Activated T-cell treated with anti-CD3 and anti-CD28 coated beads for 1 hour (primary cell): ENCODE measurements around the gene SAP30BP.

Experiments
- DNase-seq: peaks from one replicate; pipeline ENCODE4 v3.0.0-alpha.2; 2020; ENCODE audit warnings: low read depth

SAP30BP gene

DNA sequence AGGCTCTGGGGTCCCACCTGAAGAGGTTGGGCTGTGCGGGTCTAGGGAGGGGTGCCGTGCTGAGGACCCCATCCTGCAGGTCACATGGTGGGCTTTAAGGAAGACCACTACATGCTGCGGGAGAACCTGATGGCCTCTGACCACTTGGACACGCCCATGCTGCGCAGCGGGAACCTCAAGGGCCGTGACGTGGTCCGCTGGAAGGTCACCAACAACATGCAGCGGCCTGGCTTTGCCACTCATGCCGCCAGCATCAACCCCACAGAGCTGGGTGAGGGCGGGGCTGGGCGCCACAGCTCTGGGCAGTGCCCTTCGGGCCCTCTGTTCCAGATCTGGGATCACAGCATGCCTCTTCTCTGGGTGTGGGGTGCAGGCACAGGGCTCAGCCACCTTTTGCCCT lies 72.7 kb downstream of the SAP30BP start:
- DNase-seq, result no peak

DNA sequence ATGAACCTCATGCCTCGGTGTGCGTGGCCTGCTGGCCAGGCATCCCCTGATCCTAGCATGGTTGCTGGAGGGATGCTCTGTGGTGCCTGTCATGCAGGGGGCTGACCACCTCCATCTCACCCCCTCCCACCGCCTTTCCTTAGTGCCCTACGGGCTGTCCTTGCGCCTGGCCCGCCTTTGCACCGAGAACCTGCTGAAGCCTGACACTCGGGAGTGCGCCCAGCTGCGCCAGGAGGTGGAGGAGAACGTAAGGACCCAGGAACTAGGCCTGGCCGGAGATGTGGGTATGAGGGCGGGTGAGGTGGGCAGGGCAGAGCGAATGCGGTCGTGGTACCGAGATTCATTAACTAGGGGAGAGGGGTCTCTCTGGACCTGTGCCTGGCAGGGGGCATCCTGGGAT lies 73.1 kb downstream of the SAP30BP start:
- DNase-seq, result no peak

DNA sequence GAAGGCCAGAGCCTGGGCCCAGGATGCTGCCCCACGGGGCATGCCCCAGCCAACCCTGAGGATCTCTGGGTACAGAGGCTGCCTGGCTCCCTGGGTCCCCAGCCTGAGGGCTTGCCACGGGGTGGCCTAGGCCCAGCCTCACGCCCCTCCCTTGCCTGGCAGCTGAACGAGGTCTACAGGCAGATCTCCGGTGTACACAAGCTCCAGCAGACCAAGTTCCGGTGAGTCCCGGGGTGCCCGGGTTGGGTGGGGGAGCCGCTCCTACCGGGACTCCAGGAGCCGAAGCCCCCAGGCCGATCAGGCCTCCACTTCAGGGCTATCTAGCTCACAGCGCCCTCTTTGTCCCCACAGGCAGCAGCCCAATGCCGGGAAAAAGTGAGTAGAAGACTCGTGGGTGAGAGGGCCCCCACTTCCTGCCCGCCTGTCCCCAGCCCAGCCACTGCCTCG lies 73.5 kb downstream of the SAP30BP start:
- DNase-seq, result no peak

DNA sequence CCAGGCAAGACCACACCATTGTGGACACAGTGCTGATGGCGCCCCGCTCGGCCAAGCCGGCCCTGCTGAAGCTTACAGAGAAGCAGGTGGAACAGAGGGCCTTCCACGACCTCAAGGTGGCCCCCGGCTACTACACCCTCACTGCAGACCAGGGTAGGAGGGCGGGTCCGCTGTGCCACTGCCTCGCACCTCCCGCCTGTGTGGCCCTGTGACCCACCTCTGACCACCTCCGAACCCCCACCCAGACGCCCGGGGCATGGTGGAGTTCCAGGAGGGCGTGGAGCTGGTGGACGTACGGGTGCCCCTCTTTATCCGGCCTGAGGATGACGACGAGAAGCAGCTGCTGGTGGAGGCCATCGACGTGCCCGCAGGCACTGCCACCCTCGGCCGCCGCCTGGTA lies 75.2 kb downstream of the SAP30BP start:
- no peak for DNase-seq

DNA sequence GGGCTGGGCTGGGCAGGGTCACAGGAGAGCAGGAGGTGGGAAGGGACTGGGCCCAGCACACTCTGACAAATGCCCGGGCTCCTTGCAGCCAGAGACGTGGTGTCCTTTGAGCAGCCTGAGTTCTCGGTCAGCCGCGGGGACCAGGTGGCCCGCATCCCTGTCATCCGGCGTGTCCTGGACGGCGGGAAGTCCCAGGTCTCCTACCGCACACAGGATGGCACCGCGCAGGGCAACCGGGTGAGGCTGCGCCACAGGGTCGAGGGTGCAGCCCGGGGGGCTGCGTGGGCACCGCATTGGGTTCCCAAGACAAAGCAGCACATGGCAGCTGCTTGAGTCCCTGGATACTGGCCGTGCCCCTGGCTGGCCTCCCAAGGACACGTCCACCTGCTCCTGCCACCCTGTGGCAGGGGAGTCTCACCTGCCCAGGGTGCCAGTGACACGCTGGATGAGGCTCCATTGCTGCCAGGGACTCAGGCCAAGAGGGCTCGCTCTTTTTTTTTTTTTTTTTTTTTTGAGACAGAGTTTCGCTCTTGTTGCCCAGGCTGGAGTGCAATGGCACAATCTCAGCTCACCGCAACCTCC lies 76.6 kb downstream of the SAP30BP start:
- DNase-seq, result no peak

DNA sequence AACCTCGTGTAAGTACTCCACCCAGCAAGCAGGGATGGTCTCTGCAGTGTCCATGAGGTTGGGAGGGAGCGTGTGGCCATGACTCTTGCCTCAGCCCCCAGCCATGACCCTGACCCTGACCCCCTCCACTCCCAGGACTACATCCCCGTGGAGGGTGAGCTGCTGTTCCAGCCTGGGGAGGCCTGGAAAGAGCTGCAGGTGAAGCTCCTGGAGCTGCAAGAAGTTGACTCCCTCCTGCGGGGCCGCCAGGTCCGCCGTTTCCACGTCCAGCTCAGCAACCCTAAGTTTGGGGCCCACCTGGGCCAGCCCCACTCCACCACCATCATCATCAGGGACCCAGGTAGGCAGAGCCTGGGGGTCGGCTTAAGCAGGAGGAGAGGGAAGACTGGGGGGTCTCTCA lies 81.6 kb downstream of the SAP30BP start:
- no peak for DNase-seq

DNA sequence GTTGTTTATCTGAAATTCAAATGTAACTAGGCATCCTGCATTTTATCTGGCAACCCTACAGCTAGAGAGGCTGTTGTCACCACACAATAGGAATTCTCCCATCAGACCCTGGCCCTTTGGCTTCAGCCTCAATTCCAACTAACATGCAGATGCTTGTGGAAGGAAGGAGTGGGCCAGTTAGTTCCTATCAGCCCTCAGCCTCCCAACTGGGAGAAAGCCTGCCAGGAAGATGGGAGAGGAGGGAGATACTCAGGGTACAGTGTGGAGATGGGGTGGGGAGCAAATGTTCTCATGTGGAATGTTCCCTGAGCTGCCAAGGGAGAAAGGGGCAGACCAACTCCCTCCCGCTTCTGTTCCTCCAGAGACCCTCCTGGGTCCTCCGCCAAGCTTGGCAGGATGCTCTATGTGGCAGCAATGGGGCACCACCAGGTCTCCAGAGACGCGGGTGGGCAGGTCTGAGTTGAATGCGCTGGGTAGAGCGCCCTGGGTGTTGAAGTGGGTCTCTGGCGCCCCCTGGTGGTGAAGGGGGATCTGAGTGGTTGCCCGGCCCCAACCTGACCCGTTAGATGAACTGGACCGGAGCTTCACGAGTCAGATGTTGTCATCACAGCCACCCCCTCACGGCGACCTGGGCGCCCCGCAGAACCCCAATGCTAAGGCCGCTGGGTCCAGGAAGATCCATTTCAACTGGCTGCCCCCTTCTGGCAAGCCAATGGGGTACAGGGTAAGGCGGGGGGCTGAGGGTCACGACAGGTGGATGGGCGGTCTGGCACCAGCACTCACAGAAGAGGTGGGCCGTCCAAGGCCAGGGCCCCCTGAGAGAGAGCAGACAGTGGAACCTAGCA lies 82.6 kb downstream of the SAP30BP start:
- peak; percentile 98 for DNase-seq

DNA sequence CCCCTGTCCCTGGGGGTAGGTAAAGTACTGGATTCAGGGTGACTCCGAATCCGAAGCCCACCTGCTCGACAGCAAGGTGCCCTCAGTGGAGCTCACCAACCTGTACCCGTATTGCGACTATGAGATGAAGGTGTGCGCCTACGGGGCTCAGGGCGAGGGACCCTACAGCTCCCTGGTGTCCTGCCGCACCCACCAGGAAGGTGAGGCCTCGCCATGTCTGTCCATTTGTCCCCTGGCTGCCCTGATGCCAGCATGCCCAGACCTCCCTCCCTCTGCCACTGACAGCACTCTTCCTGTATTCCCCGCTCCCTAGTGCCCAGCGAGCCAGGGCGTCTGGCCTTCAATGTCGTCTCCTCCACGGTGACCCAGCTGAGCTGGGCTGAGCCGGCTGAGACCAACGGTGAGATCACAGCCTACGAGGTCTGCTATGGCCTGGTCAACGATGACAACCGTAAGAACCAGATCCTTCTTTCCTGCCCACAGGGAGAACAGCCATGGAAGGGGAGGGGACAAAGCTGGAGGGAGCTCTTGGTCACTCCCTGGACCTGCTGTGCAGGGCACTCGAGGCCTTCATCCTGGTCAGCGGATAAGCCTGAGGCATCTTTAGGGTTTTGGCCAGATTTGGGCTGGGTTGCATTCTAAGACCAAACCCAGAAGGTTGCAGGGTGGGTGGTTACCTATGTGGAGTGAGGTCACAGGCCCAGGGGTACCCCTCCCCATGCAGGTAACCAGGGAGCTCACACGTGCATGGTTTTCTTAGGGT lies 83.7 kb downstream of the SAP30BP start:
- DNase-seq, result no peak

DNA sequence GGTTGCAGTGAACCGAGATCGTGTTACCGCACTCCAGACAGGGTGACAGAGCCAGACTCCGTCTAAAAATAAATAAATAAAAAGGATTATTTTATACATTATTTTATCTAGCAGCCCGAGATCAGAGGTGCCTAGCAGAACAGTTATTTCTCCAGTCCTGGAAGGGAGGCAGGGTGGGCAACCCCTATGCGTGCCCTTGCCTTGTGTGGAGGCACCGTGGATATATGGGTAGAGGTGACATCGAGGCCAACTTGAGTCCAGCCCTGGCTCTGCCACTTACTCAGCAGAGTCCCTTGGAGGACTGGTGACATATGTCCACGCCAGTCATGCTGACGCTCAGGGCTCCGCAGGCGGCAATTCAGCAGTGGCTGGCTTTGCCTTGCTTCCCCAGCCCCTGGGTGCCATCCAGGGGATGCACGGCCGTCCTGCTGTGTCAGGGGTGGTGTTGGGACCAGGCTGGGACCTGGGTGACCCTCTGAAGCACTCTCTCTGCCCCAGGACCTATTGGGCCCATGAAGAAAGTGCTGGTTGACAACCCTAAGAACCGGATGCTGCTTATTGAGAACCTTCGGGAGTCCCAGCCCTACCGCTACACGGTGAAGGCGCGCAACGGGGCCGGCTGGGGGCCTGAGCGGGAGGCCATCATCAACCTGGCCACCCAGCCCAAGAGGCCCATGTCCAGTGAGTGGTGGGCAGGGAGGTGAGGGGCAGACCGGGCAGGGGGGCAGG lies 84.7 kb downstream of the SAP30BP start:
- DNase-seq, result no peak

DNA sequence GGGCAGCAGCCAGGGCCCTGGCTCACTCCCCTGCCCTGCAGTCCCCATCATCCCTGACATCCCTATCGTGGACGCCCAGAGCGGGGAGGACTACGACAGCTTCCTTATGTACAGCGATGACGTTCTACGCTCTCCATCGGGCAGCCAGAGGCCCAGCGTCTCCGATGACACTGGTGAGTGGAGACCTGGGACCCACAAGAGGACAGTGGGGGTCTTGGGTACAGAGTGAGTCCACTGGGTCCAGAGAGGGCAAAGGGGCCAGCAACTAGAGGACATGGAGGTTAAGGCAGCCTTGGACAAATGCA lies 85.2 kb downstream of the SAP30BP start:
- no peak for DNase-seq

DNA sequence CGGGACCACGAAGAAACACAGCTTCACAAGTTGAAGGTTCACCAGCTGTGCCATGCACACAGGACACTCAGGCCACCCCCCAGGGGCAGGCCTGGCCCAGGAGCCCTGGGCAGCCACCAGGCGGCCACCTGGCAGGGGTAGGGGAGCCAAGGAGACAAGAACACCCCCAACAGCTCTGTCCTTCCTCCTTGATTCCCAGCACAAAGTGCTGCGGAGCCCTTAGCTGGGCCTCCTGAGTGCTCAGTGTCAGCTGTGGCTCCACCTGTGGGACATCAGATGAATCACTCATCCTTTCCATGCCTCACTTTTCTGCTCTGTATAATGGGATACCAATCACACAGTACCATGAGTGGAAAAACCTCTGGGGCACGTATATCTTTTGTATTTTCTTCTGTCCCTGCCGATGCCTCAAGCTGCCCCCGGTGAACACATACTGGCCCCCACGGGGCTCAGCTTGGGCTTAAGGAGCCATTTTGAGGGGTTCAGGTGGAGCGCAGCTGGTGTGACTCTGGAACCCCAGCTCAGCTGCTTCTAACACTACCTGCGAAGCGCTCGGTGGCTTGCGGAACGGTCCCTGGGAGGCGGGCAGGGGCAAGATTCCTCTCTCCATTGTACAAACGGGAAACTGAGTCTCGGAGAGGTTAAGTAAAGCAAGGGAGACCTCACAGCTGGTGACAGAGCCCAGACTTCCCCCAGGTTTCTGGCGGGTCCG lies 85.8 kb downstream of the SAP30BP start:
- DNase-seq, result no peak

DNA sequence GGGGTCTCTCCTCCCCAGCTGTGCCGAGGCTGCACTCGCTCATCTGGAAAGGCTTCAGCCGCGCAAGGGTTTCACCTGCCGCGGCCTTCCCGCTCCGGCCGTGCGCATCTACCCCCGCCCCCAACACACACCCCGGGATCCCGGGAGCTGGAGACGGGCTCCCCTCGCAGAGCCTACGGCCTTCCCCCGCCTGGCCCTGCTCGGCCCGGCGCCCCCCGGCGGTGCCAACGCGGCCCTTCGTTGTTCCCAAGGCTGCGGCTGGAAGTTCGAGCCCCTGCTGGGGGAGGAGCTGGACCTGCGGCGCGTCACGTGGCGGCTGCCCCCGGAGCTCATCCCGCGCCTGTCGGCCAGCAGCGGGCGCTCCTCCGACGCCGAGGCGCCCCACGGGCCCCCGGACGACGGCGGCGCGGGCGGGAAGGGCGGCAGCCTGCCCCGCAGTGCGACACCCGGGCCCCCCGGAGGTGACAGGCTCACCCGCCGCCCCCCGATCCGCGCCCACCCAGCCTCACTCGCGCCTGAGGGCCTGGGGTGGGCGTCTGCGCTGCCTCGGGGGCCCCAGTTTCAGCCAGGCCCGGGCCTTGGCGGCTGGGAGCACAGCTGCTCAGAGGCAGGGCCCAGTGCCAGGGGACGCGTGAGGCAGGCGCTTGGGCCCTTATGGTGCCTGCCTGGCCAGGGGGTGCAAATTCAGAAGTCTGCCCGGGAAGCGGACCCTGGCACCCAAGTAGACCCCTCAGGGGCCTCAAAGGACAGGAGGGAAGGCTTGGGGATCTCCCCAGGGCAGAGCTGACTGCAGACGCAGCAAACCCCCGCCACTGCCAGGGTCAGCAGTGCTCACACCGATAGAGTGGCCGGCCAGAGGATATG lies 86.6 kb downstream of the SAP30BP start:
- DNase-seq, result peak; percentile 64

DNA sequence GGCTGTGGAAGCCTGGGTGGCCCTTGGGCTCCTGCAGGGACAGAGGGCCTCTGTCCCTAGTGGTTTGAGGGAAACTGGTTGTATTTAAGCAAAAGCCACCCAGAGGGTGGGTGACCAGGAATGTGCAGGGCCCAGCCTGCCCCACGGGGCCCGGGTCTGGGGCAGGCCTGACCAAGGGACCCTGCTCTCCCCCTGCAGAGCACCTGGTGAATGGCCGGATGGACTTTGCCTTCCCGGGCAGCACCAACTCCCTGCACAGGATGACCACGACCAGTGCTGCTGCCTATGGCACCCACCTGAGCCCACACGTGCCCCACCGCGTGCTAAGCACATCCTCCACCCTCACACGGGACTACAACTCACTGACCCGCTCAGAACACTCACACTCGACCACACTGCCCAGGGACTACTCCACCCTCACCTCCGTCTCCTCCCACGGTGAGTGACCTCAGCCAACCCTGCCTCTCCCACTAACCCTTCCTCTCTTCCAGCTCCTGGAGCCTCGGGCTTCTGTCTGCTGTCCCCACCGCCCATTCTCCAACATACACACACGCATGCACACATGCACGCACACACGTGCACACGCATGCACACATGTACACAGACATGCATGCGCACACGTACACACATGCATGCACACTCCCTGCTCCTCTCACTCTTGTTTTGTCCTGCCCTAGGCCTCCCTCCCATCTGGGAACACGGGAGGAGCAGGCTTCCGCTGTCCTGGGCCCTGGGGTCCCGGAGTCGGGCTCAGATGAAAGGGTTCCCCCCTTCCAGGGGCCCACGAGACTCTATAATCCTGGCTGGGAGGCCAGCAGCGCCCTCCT lies 87.5 kb downstream of the SAP30BP start:
- DNase-seq, result no peak

DNA sequence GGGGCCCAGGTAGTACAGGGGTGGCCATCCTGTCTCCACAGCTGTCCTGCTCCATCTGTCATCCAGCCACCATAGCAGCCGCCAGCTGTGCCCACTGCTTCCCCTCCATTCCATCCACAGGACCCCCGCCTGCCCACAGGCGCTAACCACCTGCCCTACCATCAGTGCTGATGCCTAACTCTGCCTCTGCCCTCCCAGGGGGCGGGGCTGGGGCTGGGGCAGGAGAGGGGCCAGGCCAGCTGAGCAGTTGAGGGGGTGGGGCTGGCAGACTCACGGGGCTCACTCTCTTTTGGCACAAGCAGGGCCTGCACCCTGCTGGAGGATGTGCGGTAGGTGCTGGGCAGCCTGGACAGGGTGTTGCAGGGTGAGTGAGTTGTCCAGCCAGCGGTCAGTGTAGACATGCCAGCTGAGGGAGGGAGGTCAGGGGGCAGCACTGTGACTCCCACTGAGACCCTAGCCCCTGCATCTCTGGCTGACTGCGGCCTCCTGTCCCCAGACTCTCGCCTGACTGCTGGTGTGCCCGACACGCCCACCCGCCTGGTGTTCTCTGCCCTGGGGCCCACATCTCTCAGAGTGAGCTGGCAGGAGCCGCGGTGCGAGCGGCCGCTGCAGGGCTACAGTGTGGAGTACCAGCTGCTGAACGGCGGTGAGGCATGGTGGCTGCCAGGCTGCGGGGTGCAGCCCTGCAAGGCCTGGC lies 88.2 kb downstream of the SAP30BP start:
- no peak for DNase-seq

DNA sequence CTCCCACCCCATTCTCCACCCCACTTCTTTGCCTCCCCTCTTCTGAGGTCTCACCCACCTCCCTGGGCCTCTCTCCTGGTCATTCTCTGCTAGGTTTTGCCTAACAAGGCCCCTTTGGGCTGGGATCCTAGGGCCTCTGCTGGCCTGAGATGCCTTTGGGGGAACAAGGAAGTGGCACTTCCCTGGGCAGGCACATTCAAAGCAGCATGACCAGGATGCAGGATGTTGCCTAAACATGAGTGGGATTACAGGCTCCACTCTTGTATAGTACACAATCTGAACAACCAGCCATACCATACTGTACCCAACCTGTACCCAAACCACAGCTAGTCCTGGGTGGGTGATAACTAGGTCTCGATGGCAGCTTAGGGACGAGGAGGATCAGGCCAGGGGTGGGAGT lies 88.9 kb downstream of the SAP30BP start:
- DNase-seq, result no peak

DNA sequence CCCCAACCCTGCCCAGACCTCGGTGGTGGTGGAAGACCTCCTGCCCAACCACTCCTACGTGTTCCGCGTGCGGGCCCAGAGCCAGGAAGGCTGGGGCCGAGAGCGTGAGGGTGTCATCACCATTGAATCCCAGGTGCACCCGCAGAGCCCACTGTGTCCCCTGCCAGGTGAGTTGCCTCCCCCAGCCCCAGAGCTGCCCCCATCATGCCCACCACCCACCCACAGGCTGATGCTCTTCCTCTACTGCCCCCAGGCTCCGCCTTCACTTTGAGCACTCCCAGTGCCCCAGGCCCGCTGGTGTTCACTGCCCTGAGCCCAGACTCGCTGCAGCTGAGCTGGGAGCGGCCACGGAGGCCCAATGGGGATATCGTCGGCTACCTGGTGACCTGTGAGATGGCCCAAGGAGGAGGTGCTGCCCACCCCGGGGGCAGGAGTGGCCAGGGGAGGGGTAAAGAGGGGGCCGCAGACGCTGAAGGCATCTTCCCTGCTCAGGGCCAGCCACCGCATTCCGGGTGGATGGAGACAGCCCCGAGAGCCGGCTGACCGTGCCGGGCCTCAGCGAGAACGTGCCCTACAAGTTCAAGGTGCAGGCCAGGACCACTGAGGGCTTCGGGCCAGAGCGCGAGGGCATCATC lies 89.4 kb downstream of the SAP30BP start:
- no peak for DNase-seq

DNA sequence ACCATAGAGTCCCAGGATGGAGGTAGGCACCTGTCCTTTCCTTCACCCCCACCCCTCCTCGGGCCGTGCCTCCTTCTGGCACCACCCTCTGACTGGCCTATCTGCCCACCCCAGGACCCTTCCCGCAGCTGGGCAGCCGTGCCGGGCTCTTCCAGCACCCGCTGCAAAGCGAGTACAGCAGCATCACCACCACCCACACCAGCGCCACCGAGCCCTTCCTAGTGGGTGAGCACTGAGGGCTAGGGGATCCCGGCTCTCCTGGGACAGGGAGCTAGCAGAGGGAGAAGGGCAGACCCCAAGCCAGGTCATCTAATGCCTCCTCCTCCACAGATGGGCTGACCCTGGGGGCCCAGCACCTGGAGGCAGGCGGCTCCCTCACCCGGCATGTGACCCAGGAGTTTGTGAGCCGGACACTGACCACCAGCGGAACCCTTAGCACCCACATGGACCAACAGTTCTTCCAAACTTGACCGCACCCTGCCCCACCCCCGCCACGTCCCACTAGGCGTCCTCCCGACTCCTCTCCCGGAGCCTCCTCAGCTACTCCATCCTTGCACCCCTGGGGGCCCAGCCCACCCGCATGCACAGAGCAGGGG lies 90.0 kb downstream of the SAP30BP start:
- no peak for DNase-seq
